Measurements from ENCODE around the gene AP3D1.

DNA sequence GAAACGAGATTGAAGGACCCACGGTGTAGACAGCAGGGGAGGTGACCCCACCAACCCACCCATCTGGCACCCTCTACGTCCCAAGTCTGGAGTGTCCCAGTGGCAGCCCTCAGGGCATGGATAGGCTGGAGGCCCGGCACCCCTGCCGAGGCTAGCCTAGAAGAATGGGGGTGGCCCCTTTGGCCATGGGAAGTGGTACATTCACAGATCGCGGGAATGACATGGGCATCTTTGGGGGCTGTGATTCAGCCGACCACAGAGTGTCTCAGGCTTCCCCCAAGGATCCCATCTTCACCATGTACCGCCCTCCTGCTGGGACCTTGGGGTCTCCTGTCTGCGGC is 89.0 kb downstream of the AP3D1 start:
- no peak for TF ChIP-seq POLR2A (IDR thresholded peaks at IDR 0.05)
- TF ChIP-seq, protein P1, sequence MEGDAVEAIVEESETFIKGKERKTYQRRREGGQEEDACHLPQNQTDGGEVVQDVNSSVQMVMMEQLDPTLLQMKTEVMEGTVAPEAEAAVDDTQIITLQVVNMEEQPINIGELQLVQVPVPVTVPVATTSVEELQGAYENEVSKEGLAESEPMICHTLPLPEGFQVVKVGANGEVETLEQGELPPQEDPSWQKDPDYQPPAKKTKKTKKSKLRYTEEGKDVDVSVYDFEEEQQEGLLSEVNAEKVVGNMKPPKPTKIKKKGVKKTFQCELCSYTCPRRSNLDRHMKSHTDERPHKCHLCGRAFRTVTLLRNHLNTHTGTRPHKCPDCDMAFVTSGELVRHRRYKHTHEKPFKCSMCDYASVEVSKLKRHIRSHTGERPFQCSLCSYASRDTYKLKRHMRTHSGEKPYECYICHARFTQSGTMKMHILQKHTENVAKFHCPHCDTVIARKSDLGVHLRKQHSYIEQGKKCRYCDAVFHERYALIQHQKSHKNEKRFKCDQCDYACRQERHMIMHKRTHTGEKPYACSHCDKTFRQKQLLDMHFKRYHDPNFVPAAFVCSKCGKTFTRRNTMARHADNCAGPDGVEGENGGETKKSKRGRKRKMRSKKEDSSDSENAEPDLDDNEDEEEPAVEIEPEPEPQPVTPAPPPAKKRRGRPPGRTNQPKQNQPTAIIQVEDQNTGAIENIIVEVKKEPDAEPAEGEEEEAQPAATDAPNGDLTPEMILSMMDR (IDR thresholded peaks at IDR 0.05): no peak
